HPDE6-E6E7 (cell line): ENCODE results near the gene HHATL.

ENCODE experiments used
- DNase-seq: peaks from one replicate; pipeline ENCODE4 v3.0.0; 2011; ENCODE audit warnings: missing footprints; ENCODE audit errors: extremely low spot score

Gene HHATL

DNA sequence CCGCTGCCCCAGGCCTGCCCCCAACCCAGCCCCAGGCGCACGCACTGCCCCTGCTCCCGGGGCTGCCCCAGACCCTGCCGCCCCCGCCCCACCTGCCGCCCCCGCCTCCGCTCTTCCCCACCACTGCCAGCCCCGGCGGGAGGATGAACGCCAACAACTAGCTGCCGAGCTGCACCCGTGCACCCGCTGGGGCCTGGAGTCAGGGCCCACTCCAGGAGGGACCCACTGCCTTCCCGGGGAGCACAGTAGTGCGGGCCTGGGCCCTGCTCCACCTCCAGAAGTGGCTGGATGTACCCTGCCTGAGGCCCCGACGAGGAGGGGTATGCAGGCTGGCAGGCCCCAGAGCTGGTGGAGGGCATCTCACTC, 38.2 kb downstream of the HHATL start:
- no peak for DNase-seq

DNA sequence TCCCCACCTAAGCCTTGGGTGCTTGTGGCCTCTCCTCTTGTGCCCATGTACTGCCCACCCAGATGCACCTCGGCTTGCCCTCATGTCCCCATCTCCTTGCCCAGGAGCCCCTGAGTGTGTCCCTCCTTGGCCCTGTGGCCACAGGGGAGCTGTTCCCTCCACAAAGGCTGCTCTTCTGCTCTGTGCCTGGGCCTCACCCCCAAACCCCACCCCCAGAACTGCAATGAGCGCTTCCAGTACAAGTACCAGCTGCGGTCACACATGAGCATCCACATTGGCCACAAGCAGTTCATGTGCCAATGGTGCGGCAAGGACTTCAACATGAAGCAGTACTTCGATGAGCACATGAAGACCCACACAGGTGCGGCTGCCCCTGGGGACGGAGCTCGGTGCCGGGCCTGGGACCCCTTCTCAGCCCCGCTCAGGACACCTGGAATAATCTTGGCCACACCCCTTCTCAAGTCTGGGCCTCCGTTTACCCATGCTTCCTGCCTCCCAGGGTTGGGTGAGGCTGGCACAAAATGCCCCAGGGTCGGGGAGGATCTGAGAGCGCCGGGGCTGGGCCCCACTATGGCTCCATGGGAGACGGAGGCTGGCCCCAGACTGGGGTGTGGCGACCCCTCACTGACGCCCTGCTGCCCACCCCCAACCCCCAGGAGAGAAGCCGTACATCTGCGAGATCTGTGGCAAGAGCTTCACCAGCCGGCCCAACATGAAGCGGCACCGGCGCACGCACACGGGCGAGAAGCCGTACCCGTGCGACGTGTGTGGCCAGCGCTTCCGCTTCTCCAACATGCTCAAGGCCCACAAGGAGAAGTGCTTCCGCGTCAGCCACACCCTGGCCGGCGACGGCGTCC, 38.8 kb downstream of the HHATL start:
- DNase-seq = no peak

DNA sequence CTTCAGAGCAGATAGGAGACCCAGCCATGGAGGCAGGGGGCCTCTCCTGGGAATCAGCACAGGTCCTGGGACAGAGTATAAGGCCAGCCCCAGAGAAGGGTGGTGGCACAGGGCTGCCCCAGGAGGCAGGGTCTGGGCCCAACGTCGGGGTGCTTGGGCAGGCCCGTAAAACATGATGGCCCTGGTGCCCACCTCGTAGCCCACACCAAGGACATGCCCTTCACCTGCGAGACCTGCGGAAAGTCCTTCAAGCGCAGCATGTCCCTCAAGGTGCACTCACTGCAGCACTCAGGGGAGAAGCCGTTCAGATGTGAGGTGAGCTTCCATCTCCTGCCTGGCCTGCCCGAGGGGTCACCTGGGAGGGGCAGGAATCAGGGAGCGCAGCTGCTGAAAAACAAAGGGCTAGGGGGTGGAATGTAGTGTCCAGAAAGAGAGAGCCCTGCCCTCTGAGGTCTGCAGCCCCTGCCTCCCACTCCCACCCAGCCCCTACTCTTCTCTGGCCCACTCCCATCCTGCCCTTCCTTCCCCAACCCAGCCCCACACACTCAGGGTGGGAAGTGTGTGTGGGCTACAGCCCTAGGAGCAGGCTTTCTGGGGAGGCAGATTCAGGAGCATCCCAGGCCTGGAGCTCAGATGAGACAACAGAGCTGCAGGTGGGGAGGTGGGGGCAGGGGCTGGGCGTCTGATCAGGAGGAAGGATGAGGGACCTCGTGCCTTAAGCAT, 39.6 kb downstream of the HHATL start:
- no peak for DNase-seq

DNA sequence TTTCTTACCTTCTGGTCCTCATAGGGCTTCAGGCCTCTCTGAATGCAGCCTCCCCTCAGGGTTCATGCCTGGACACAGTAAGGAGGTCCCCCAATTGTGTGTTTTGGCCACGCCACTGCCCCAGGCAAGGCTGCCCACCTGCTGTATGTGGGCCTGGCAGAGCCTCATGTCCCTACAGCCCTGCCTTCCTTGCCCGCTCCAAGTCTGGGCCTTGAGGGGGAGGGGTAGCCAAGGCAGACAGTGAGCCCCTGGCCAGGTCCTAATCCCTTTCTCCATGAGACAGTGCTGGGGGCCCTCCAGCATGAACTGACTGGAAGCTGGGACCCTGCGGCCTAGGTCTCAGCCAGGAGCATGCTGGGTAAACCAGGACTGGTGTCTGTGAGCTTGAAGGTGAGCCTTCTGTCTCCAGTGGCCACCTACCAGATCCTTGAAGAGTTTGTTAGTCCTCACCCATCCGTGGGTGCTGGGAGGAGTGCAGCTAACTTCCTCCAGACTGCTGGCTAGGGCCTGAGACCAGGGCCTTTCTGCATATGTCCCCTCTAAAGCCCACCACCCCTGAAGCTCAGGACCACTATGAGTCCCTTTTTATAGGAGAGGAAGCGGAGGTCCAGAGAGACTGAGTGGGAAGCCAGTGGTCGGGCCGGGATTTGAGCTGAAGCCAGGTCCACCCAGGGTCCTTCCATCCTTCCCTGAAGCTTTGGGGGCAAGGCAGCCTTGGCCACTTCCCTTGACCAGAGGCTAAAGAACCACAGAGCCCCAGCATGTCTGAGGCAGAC, 40.4 kb downstream of the HHATL start:
- no peak for DNase-seq

DNA sequence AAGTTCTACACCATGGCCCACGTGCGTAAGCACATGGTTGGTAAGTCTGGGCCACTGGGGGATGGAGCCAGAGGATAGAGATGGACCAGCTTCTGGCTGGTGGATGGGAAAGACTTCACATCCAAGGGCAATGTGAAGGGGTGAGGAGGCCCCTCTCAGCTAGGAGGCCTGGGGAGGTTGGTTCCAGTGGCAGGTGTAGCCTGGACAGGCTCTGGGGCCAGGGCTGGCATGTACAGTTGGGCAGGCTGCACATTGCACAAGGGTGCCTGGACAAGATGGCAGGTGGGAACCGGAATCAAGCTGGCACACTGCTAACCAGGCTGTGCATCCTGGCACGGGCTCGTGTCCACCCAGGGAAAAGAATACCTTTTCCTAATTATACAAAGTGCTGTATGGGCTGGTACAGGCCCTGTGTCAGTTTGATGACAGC, 41.0 kb downstream of the HHATL start:
- DNase-seq = no peak

DNA sequence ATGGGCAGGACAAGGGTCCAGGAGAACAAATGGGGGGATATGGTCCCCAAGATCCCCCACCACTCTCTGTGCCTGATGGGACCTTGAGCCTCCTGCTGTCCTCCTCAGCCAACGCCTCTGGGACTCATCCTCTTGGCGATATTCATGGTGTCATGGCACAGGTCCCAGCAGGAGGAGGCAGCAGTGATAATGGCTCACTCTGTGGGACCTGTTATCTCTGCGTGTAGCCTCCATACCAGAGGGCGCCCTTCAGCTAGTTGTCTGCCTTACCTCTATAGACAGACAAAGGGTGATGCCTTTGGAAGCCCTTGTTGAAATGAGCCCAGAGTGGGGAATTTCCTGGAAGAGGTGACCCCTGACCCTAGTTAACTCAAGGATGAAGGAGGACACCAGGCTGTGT, 41.7 kb downstream of the HHATL start:
- no peak for DNase-seq

DNA sequence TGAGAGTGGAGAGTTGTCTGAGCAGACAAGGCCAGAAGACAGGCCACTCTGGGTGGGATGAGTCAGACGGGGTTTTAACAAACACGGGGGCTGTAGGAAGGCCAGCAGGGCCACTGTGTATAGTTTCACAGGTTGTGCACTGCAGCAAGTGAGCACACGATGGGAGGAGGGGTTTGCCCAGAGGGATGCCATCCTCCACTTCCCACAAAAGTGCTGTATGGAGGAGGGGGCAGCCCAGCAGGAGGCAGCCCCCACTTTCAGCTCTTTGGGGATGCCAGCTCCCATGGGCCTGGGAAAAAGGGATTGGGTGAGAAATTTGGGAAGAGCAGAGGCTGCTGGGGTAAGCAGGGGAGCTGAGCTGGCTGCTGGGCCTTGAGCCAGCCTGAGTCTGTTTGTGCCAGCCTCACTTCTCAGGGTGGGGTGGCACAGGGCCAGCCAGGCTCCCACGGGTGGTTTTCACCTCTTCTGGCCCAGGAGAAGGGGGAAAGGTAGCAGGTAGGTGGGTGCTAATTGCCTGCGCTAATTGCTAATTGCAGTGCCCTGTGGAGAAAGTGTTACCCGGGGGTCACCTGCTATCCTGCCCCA, 42.4 kb downstream of the HHATL start:
- no peak for DNase-seq

DNA sequence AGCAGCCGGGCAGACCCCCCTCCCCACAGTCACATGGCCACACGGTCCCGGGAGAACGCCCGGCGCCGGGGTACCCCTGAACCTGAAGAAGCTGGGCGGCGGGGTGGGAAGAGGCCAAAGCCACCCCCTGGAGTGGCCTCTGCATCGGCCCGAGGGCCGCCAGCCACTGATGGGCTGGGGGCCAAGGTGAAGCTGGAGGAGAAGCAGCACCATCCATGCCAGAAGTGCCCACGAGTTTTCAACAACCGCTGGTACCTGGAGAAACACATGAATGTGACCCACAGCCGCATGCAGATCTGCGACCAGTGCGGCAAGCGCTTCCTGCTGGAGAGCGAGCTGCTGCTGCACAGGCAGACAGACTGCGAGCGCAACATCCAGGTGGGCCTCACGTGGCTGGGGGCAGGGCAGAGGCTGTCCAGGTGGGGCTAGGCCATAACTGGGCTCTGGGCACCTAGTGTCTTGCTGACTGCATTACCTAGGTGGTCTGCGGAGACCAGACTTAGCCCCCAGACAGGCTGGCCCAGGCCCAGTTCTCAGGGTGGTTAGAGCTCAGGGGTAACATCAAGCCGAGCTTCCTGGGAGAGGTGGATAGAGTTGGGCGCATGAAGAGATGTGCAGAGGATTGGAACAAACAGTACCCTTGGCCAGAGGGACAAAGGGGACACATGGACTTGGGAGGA, 43.0 kb downstream of the HHATL start:
- DNase-seq = no peak

DNA sequence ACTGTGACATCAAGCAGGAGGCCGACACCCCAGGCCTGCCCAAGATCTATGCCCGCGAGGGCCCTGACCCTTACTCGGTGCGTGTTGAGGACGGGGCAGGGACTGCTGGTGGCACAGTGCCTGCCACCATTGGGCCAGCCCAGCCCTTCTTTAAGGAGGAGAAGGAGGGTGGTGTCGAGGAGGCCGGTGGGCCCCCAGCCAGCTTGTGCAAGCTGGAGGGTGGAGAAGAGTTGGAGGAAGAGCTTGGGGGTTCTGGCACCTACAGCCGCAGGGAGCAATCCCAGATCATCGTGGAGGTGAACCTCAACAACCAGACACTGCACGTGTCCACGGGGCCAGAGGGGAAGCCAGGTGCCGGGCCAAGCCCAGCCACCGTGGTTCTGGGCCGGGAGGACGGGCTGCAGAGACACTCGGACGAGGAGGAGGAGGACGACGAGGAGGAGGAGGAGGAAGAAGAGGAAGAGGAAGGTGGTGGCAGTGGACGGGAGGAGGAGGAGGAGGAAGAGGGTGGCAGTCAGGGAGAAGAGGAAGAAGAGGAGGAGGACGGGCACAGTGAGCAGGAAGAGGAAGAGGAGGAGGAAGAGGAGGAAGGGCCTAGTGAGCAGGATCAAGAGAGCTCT, 43.7 kb downstream of the HHATL start:
- DNase-seq = no peak

DNA sequence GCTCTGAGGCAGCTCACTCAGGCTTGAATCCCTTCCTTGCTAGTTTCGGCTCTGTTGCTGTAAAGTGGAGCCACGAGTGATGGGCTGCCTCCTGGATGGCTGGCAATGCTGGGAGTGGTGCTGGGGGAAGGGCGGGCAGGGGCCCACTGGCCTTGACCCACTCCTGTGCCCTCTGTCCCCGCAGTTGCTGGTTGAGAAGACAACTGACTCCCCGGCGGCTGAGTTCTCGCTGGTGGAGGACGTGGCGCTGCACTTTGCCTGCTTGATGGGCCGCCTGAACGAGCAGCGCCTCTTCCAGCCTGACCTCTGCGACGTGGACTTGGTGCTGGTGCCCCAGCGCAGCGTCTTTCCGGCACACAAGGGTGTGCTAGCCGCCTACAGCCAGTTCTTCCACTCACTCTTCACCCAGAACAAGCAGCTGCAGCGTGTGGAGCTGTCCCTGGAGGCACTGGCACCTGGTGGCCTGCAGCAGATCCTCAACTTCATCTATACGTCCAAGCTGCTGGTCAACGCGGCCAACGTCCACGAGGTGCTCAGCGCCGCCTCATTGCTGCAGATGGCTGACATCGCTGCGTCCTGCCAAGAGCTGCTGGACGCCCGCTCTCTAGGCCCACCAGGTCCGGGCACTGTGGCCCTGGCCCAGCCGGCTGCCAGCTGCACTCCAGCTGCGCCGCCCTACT, 44.4 kb downstream of the HHATL start:
- DNase-seq = no peak

DNA sequence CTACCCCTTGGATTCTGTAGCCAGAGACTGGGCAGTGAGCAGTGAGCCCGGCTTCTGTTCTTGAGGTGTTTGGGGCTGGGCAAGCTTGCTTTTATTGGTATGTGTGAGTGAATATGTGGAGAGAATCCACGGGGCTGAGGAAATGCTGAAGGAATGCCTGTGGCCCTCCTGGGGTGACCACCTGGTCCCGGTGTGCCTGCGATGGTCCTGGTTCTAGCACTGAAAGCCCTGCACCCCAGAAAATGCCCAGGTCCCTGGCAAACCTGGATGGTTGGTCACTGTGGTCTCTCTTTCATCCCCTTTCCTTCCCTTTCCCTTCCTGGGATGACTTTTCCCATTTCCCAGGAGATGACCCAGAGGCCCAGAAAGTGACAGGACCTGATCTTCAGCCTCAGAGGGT, 44.9 kb downstream of the HHATL start:
- no peak for DNase-seq

DNA sequence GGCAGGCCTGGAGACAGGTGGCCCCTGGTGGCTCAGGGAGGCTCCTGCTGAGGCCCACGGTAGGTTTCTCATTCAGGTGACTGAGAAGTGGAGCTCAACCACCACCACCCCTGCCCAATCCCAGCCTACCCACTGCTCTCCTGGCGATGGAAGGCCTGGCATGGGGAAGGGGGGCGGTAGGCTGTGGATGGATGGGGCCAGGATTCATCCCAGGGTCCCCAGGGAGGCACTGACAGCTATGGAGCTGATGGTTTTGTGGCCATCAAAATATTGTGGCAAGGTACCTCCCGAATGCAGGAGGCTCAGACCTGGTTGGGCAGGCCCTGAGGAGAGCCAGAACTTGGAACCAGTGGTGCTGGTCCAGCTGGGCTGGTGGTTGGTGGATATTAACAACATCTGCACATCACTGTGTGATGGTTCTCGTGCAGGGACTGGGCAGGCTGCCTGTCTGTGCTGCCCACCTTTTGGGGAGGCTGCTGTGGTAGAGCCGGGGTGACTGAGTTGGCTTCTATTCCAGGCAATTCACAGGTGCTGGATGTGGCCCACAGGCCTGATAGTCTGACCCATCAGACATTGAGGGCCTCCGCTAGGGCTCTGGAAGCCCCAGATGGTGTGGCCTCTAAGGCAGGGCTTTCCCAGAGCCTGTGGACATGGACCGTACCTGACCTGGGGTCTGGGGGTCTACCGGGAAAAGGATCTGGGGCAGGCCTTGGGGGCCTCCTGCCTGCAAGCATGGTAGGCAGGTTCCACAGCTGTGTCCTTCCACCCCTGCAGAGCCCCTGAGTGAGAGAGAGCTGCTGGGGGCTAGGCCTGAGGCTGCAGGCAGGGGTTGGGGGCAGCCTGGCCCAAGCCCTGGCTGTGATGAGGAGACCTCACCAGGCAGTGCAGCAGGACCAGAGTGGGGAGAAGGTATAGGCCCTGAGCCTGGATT, 45.7 kb downstream of the HHATL start:
- DNase-seq = no peak

DNA sequence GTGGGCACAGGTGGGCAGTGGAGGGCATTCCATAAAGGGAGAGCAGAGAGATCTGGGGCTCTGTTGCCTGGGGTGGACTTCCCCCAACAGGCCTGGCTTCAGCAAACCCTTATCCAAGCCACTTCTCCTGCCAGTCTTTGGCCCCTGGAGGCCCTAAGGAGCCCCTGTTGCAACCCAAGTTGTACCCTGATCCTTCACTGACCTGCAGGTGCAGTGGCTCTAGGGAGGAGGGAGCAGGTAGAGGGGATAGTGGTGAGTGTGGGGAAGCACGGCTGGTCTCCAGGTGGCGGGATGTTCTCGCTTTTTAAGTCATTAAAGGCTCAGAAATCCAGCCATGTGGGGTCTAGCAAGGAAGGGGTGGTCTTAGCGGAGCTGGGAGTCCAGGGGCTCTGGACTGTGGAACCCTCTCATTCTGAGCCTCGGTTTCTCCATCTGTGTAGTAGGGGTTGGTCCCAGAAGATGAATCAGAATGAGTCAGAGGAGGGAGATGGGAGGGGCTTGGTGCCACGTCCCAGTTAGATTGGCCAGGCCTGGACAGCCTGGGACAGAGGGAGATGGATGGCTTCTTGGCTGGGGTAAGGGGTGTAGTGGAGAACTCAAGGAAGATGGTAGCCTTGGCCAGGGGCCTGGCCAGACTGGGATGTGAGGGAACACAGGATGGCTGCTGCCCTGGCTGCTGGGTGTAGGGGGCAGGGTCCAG, 46.5 kb downstream of the HHATL start:
- DNase-seq = no peak

DNA sequence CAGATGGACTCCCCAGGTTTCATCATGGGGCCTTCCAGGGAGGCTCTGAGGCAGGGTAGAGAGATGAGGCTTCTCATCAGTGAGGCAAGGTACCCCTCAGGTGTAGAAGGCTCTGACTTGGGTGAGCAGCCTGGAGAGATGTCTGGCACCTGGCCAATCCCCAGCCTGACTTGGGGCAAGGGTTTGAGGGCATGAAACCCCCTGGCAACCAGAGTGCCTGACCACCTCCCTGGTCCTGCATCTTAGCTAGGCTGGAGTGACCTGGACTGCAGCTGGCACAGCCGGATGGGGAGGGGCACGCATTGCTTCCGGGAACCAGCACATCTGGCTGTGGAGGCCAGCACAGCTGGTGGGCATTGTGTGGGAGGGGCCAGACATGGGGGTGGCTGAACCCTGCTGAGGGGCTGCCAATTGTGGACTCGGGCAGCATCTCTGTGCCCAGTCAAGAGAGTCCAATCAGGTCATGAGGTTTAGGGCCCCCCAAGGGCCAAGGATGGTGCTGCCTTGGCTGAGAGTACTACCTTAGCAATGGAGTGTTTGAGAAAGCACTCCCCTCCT, 47.2 kb downstream of the HHATL start:
- no peak for DNase-seq

DNA sequence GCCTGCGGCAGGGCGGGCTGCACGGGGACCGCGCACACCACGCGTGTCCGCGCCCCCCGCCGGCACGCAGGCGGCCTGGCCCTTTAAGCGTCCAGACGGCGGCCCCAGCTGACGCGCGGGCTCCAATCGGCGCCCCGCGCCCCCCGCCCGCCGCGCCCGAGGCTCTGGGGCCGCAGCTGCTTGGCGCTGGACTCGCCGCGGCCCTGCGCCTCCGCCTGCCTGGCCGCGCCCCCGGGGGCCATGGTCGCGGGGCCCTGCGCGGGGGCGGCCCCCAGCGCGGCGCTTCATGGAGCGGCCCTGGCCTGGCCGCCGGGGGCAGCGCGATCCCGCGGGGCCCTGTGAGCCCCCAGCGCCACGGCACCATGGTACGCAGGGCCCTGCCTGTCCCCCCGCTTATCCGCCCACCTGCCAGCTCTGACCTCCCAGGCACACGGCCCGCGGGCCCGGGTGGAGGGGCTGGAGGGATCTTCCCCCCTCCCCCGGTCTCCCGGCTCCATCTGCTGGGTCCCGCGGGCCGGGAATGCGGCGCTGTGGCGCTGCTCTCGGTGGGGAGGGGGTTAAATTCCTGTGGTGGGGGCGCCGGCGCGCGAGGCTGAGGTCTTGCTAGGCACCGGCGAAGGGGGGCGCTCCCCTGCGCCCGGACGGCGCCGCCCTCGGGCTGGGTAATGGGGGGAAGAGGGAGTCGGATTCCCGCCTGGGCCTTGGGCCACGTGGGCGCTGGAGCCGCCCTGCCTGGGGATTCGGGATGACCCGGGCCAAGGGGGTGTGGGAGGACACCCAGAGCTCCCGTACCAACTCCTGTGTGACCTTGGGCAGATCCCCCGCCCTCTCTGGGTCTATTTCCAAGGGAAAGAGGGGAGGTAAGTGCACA, 48.0 kb downstream of the HHATL start:
- DNase-seq = no peak

DNA sequence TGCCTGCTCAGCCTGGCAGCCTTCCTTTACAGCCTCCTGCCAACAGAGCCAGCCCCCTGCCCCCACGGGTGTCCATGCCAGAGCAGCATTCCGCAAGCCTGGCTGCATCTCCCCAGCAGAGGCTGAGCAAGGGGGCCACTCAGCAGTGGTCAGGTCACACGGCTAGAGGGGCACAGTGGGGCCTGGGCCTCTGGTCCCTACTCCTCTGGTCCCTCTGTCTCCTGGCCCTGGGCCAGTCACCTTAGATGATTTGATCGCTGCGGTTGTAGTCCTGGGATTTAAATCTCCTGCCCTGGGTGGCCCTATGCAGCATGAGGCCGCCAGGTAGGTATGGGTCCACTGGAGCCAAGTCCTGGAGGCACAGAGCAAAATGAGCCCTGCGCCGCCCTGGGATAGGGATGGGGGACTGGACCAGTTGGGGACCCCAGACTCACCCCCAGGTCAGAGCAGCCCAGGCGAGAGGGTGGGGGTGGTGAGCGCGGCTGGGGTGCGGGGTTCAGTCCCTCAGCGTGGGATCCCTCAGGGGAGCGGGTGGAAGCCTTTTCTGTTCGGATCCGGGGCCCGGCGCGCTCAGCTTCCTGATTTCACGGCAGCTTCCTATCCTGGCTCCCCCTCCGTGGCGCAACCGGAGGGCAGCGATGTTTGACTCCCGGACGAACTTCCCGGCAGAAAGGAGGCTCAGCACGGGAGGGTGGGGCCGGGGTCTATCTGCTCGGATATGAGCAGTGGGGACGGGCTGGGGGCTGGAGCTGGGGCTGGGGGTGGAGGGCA, 48.9 kb downstream of the HHATL start, which contains the start of gene ZBTB47:
Gene ZBTB47 (plus strand): TSS at position 138 of the 771 bp plus-strand sequence. CDS start 4,659 bp downstream, outside the sequence.
- no peak for DNase-seq

DNA sequence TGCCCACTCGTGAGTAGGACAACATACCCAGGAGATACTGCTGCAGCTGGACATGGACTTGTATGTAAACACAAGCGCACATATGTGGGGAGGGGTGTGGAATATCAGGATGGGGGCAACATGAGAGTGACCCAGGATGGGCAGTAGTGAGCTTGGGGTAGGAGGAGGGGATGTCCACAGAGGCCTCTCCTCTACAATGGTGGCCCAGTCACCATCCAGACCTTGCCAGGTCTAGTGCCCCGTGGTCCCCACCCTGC, 49.4 kb downstream of the HHATL start:
- DNase-seq = no peak
